HEK293T (cell line): Measurements from ENCODE around the gene SH2D1B.

Experiments used
- CTBP1 ChIP-seq: fragments of 450-650 bp; IDR thresholded peaks from 2 replicates; pipeline ENCODE4 v1.6.1; 2016; ENCODE audit warnings: borderline replicate concordance
- ELF4 ChIP-seq: fragments of 450-650 bp; IDR thresholded peaks from 2 replicates; pipeline ENCODE4 v1.6.1; 2017; ENCODE audit warnings: antibody characterized with exemption
- FOXA1 ChIP-seq: fragments of 450-650 bp; IDR thresholded peaks from 2 replicates; pipeline ENCODE4 v1.6.1; 2016; ENCODE audit warnings: mild to moderate bottlenecking
- FOXK2 ChIP-seq: fragments of 450-650 bp; IDR thresholded peaks from 2 replicates; pipeline ENCODE4 v1.6.1; 2016; ENCODE audit warnings: mild to moderate bottlenecking
- FOXM1 ChIP-seq: fragments of 450-650 bp; IDR thresholded peaks from 2 replicates; pipeline ENCODE4 v1.6.1; 2017; ENCODE audit warnings: mild to moderate bottlenecking, borderline replicate concordance
- HDGF ChIP-seq: fragments of 450-650 bp; IDR thresholded peaks from 2 replicates; pipeline ENCODE4 v1.6.1; 2017; ENCODE audit warnings: antibody characterized with exemption, borderline replicate concordance
- L3MBTL2 ChIP-seq: fragments of 450-650 bp; conservative IDR thresholded peaks from 2 replicates; pipeline ENCODE4 v1.6.1; 2016; ENCODE audit warnings: mild to moderate bottlenecking
- LEF1 ChIP-seq: fragments of 450-650 bp; IDR thresholded peaks from 2 replicates; pipeline ENCODE4 v1.6.1; 2017; ENCODE audit warnings: mild to moderate bottlenecking, borderline replicate concordance
- NFRKB ChIP-seq: fragments of 450-650 bp; IDR thresholded peaks from 2 replicates; pipeline ENCODE4 v1.6.1; 2016; ENCODE audit warnings: mild to moderate bottlenecking, moderate library complexity
- SP1 ChIP-seq: fragments of 450-650 bp; IDR thresholded peaks from 2 replicates; pipeline ENCODE4 v1.6.1; 2017
- TARDBP ChIP-seq: fragments of 450-650 bp; IDR thresholded peaks from 2 replicates; pipeline ENCODE4 v1.6.1; 2016
- ZNF384 ChIP-seq: fragments of 450-650 bp; IDR thresholded peaks from 2 replicates; pipeline ENCODE4 v1.6.1; 2016
- TF ChIP-seq, protein P1 (sequence below): fragments of 450-650 bp; IDR thresholded peaks from 2 replicates; pipeline ENCODE4 v1.6.1; 2016

GRCh38 chr1:162422662-162423375, 10.9 kb upstream of the SH2D1B start:
- TF ChIP-seq ELF4 (no peak), SP1 (no peak), NFRKB (no peak), FOXM1 (no peak), TARDBP (no peak), FOXA1 (no peak), CTBP1 (no peak), L3MBTL2 (no peak), FOXK2 (no peak), HDGF (no peak), LEF1 (no peak), ZNF384 (no peak)
- TF ChIP-seq, protein P1, sequence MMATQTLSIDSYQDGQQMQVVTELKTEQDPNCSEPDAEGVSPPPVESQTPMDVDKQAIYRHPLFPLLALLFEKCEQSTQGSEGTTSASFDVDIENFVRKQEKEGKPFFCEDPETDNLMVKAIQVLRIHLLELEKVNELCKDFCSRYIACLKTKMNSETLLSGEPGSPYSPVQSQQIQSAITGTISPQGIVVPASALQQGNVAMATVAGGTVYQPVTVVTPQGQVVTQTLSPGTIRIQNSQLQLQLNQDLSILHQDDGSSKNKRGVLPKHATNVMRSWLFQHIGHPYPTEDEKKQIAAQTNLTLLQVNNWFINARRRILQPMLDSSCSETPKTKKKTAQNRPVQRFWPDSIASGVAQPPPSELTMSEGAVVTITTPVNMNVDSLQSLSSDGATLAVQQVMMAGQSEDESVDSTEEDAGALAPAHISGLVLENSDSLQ, result no peak
